ENCODE measurements around the gene PRELP.

Gene PRELP

GRCh38 chr1:203479646-203480045 is 4.0 kb downstream of the PRELP start:
- no peak for DNase-seq

- no peak for DNase-seq
Measured at GRCh38 chr1:203480084-203480483, 4.5 kb downstream of the PRELP start.

DNA sequence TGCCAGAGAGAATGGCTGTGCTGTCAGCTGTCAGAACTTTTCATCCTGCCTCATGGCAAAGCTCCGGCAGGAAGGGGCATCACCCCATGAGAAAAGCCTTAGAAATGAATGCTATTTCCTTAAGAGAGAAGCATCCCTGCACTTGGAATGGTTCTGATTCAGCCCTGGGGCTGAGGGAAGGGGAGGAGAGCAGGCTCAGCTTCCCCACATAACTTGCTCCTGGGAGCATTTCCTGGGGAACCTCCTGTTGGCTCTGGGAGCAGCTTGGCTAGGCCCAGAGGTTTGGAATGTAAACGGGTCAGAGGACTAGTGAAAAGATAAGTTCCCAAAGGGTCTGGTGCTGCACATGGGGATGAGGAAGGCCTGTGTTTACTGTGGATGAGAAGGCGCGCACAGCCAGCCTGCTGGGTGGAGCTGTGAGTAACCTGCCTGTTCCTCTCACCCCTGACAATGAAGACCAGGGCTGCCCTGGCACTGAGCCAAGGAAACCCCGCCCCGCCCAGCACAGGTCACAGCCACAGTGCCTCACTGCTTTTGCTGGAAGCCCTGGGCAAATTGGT is 5.0 kb downstream of the PRELP start:
- peak; percentile 55 for DNase-seq

GRCh38 chr1:203481196-203481595 is 5.6 kb downstream of the PRELP start:
- DNase-seq = no peak

DNA sequence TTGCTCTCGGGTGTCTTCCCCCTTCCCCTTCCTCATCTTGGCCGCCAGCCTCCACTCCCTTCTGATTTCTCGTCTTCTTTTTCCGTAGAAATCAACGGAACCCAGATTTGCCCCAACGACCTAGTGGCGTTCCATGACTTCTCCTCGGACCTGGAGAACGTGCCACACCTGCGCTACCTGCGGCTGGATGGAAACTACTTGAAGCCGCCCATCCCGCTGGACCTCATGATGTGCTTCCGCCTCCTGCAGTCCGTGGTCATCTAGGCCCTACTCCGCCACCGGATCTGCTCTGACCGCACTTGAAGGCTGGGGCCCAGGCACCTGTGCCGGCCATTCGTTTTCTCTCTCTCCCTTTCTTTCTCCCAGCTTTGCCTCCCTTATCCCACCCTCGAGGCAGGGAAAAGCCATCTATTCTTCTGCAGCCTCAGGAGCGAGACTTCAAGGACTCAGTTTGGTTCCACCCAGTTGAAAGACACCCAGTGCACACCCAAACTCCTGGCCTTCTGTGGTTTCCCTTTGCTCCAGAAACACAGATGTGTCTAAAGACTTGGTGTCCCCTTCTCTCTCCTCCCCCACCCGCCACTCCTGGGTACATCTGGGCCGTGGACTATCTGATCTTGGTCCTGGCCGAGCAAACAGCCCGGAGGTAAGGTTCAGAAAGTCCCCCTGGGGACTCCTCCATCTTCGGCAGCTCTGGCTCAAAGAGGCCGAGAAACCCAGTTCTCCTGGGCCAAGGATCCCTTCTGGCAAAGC is 11.2 kb downstream of the PRELP start:
- no peak for DNase-seq

- no peak for DNase-seq
Measured at GRCh38 chr1:203488539-203488938, 12.9 kb downstream of the PRELP start.

- DNase-seq = no peak
Measured at GRCh38 chr1:203490607-203491006, 15.0 kb downstream of the PRELP start.

DNA sequence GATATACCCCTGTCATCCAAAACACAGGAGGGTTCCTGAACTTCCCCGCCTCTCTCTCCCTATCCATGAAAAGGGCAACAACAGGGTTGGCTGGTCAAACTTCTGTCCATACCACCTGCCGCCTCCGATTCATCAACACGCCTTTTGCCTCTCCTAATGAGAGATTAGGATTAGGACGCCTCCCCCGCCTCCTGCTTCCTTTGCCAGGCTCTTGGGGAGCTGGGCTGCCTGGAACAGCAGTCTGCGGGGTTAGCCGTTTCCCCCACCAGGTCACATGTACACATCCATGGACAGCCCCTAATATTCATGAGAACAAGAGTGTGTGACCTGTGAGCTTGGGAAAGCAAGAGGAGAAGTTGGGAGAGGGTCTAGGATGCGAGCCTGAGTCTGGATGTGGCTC is 16.1 kb downstream of the PRELP start:
- DNase-seq = no peak

DNA sequence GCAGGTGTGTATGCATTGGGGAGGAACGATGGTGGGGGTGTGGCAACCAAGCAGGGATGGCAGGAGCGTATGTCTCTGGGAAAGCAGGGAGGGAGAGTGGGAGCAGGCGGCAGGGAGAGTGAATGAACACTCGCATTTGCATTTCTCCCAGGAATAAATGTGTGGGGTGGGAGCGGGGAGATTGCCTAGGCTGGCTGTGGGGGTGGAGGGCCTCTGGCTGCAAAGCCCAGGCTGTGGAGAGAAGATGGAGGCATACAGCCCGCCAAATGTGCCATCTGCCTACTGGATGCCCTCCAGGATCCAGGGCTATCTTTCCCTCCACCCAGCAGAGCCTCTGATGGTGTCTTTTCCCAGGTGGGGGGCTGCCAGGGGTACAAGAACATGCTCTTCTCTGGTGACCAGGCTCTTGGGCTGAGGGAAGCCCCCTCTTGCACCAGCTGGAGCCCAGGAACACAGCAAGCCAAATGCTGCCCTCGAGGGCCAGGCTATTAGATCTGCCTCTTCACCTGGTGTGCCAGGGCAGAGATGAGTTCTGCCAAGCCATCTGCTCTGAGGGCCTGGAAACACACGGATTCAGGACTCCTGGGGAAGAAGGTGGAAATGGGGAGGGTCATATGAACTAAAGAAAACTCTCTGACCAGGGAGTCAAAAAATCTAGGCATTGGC is 16.6 kb downstream of the PRELP start:
- DNase-seq = no peak

DNA sequence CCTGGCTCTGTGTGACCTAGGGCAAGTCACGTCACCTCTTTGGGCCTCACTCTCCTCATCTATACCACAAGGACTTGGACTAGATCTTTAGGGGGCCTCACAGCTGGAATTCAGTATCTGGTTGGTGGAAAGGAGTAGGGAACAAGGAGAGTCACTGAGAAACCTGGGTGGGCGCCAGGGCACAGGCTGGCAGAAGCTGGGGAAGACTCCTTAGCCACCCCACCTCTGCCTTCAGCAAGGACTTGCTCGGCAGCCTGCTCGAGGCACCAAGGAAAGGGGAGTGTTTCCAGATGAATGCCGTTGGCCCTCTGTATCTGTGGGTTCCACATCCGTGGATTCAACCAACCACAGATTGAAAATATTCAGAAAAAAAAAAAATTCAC is 17.1 kb downstream of the PRELP start:
- no peak for DNase-seq

- DNase-seq = no peak
Measured at GRCh38 chr1:203493901-203494300, 18.3 kb downstream of the PRELP start, which contains the start of gene OPTC. OPTC (plus strand) TSS chr1:203494153; CDS start chr1:203496006, 1,853 bp downstream.

GRCh38 chr1:203495845-203496244 is 20.2 kb downstream of the PRELP start:
- DNase-seq = no peak

DNA sequence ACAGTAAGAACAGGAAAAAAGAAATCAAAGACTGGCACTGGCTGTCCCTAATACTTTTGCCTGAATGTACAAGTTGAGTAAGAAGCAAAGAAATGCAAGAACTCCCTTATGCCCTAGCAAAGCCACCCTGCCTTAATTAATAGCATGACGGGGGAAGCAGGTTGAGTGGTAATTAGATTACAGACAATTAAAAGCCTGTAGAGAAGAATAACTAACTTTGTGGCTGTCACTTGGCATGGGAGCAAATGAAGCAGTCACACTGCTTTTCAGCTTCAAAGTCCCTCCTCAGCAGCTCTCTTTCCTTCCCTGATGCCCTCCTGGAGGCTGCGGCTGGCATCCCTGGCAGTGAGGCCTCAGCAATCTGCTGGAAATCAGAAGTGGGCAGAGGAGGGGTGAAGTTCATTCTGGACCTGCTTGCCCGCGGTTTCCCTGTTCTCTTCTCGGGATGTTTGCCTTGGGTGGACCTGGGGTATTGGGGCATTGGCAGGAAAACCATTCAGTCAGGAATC is 21.7 kb downstream of the PRELP start:
- no peak for DNase-seq

DNA sequence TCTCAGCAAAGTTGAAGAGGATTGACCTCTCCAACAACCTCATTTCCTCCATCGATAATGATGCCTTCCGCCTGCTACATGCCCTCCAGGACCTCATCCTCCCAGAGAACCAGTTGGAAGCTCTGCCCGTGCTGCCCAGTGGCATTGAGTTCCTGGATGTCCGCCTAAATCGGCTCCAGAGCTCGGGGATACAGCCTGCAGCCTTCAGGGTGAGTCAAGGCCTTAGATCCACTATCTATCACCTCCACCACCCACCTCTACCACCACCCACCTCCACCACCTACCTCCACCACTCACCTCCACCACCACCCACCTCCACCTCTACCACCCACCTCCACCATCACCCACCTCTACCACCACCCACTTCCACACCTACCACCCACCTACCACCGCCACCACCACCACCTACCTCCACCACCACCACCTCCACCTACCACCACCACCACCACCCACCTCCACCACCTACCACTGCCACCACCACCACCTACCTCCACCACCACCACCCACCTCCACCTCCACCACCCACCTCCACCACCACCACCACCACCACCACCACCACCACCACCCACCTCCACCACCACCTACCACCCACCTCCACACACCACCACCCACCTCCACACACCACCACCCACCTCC is 24.2 kb downstream of the PRELP start:
- DNase-seq = no peak

- no peak for DNase-seq
Measured at GRCh38 chr1:203500279-203500678, 24.7 kb downstream of the PRELP start.

DNA sequence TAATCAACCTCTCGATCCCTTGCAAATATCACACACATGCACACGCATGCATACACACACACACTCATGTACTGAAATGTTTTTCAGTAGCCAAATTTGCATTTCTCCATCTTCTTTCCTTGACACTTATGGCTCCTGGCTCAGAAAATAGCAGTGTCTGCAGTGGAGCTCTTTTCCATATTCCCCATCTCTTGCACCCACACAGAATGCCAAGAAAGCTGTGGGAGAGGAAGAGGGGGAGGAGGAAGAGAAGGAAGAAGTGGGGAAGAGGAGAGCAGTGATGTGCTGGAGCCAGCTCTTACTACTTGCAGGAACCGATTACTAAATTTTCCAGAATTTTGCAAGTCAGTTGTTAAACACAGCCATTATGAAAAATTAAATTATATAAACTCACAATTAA is 28.2 kb downstream of the PRELP start:
- DNase-seq = no peak

DNA sequence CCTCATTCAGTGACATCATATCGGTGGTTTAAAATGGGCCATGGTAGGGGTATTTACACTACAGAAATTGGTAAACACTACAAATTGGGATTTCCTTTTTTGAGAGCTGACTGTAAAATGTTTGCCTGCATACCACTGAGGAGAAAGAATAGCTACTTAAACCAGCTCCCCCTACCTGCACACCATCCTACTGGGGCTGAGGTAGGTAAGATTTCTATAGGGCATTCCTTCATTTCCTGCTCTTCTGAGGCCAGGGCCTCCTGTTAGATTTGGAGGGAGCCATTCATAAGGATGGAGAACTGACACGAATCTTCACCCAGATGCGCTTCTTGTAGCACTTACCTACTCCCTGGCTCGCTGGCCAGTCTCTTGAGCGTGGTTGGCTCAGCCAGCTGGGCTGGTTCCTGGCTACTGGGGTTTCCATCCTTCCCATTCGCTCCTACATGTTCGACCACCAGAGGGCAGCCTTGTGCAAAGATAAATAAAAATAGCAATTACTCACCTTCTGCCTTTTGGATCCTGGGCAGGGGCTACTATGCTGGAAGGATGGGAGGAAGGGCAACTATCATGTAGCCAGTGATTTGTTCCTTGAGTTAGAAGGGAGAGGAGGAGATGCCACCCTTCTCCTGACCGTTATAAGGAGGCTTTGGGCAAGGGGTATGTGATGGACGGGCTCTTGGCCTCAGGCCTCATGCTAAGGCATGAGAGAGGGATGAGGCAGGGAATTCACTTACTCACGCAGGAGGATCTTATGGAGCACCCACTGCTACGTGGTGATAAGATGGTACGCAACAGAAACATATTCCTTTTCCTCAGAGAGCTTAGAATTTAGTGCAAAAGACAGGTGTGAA is 29.0 kb downstream of the PRELP start:
- DNase-seq = peak; percentile 72

DNA sequence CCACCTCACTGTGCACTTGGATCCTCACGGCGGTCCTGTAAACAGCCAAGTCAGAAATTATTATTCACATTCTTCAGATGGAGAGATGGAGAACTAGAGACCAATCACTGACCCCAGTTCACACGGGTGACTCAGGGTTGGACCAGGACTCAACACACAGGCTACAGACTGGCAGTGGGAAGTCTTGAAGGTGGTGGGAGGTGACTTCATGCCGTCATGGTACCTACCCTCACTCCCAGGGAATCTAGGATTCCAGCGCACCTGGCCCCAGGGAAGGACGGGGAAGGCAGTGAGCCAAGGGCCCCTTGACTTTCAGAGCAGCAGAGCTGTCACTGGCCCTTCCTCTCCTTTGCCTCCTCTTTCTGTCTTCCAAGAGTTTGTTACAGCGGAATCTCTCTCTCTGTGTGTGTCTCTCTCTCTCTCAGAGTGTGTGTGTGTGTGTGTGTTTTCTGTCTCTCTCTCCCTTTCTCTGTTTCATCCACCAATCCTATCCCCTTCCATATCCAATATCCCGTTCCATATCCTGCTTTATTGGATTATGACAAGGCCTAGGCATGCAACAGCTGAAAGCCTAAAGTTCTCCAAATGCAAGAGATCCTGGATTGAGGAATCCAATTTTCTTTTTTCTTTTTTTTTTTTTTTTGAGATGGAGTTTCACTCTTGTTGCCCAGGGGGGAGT is 30.1 kb downstream of the PRELP start:
- no peak for DNase-seq

DNA sequence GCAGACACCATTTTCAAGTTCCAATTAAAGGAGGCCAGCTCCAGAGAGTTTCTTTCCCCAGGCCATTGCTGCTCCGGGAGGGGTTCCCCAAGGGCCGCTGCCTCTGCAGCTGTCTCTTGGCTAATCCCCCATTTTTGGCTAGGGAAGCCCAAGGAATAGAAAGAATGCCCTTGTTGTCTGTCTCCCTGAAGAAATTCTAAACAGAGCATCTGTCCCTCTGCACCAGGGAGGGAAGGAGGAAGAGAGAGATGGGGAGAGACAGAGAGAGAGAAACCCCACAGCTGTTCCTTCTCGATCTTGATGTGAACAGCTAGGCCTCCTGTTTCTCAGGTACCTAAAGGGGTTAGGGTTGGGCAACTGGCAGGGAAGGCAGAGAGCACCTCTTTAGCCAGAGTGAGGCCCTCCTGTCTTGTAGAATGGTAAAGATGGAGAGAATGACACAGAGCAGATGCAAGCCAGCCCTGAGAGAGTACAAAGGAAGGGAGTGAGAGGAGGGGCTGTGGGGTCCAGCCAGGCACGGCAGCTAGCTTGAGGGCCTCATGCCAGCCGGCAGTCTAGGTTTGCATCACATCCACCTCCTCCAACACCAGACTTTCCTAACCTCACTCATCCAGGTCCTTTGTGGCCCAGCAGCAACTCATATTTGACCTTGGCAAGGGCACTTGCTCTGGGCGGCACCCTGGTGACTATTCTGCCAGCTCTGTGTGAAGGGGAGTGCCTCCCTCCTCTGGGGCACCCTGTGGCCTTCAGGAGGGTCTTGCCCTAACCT is 31.4 kb downstream of the PRELP start:
- no peak for DNase-seq

GRCh38 chr1:203507759-203508158 is 32.2 kb downstream of the PRELP start:
- no peak for DNase-seq

DNA sequence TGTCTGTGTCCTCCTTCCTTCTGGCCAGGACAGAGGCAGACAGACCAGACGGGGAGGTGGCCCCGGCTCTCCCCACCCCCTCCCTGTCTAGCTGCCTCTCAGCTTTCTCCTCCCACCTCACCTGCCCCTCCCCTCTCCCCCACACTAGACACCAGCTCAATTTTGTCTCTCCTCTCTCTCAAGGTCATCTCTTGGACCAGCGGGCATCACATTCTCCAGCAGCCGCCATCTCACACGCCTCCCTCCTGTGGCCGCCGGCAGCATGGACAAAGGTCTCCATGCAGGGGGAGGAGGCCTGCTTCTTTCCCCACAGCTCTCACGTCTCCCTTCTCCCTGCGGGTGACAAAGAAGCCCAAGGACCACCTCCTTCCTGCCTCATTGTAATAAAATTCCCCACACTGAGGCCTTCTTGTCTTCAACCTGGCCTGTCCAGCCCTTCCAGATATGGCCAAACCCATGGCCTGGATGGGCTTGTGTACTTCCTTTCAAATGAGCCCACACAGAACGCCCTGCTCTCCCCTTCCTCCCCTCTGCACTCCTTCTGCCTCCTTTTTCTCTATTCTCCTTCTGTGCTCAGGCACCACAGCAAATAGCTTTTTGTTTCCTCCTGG is 33.0 kb downstream of the PRELP start:
- DNase-seq = no peak

All from stimulated activated CD4-positive, alpha-beta T cell treated with anti-CD3 and anti-CD28 coated beads, Interleukin-1b, Interleukin-23, amount 100 ng/mL, for 48 hours (primary cell).